Coronary artery (tissue), 2 donors: ENCODE results near the gene MAP6.
"Not testable (repeated sequence)": the region's sequence is repeated elsewhere in the genome, so short reads cannot be mapped to it uniquely, and the experiment has no call there.

Source experiments
- DNase-seq: peaks from one replicate; pipeline ENCODE4 v3.0.0-alpha.2; 2017; ENCODE audit warnings: low spot score
- H3K27ac ChIP-seq, 2 donors: fragments of 200-600 bp; sonication (generic); one replicate each; pipeline ENCODE4 v1.5.1; 2016 to 2019
- H3K4me3 ChIP-seq: fragments of 200-600 bp; sonication (generic); 2 replicates; pipeline ENCODE4 v1.5.1; 2016; ENCODE audit warnings: mild to moderate bottlenecking, moderate library complexity
- CTCF ChIP-seq: fragments of 200-600 bp; sonication (generic); IDR thresholded peaks from one replicate; pipeline ENCODE4 v1.5.1; 2019; ENCODE audit warnings: antibody characterized with exemption

MAP6 gene

DNA sequence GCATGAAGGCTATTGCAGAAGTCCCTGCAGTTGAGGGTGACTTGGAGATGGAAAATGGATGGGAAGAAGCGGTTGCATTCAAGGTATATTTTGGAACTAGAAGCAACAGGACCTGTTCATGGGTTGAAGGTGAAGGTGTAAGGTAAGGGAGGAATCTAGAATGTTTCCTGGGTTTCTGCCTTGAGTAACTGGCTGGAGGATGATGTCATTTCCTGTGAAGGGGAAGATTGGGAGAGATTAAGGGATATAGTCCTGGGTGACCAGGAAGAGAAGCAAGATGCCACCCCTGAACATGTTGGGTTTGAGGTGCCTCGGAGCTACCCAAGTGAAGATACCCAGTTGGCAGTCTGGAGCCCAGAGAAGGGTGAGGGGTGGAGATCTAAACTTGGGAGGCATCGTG is 36.7 kb upstream of the MAP6 start:
- Histone ChIP-seq H3K27ac (no peak overlapping the region), H3K4me3 (no peak overlapping the region)
- TF ChIP-seq CTCF, result no peak
- no peak for DNase-seq

DNA sequence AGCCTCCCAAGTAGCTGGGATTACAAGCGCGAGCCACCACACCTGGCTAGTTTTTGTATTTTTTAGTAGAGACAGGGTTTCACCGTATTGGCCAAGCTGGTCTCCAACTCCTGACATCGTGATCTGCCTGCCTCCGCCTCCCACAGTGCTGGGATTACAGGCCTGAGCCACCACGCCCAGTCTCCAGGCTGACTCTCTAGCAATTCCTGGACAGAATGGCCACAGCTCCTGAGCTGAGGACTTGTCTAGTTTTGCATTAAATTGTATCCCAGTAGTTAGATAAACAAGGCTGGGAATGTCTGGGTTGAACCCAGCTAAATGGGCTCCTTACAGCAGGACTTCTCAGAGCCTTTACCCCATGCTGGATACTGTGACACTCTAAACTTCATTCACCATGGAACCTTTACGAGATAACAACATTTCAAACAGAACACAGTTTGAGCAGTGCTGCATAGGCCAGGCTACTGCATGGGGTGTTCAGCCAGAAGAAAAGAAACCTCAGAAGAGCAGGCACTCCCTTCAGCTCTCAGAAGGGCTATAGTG is 34.9 kb upstream of the MAP6 start:
- DNase-seq, result no peak
- TF ChIP-seq CTCF, result no peak
- Histone ChIP-seq H3K4me3 (no peak overlapping the region), H3K27ac (no peak overlapping the region)

- no peak for TF ChIP-seq CTCF
- no peak for DNase-seq
- no peak overlapping the region for H3K4me3 ChIP-seq
These were observed 32.1 kb upstream of the MAP6 start for GRCh38 chr11:75700940-75701339.

DNA sequence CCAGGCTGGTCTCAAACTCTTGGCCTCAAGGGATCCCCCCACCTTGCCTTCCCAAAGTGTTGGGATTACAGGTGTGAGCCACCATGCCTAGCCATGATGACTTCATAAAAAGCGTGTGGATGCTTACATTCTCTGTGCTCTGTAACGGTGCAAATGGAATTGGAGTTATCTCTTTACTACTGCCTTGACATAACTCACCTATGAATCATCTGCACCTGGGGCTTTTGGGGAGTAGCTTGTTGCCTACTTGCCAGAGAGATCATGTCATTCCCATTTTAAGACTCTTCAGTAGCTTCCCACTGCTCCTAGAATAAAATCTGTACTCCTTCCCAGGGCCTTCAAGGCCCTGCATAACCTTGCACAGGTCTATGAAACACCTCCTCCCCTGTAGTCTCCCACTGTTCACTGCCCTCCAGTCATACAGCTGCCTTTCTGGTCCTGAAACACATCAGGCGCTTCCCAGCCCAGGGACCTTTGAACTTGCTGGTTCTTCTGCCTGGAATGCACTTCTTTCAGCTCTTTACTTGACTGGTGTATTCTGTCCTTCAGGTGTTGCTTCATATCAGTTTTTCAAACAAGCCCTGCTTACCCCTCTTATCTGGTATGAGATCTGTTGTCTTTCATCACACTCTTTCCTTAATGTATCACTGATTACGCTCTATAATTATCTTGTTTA is 29.2 kb upstream of the MAP6 start:
- DNase-seq, result no peak
- no peak for TF ChIP-seq CTCF
- Histone ChIP-seq H3K27ac (no peak overlapping the region), H3K4me3 (no peak overlapping the region)

More at GRCh38 chr11:75700940-75701339, 32.1 kb upstream of the MAP6 start:
- no peak overlapping the region for H3K27ac ChIP-seq

- H3K4me3 ChIP-seq, result no peak overlapping the region
These were observed 23.0 kb upstream of the MAP6 start for GRCh38 chr11:75691804-75692203.

DNA sequence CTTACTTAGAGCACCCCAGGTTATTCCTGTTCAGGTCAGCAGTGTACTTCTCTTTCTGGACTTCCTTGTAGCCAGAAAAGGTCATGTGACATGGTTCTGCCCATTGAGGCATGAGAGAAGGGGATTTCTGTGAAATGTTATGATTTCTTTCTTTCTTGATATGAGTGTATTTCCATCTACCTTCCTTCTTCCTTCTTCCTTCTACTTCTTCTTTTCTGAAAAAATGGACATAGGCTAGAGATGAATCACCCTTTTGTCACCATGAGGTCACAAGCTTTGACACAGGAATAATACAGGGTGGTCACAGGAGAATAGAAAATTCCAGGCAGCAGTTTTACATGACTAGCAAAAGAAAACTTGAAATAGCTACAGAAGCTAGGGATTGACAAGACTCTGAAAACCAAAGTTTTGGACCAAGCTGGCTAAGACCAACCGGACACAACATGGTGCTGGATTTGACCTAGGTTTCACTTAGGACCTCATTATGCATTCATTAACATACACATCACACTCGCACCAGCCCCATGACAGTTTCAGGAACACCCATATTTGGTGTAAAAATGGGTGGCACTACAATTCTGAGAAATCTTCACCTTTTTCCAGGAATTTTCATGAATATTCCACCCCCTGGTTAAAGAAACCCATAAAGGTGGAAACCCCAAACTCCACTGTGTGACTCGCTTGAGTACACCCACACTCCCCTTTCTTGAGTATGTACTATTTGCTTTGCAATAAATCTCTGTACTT is 21.2 kb upstream of the MAP6 start:
- H3K27ac ChIP-seq, result no peak overlapping the region
- no peak overlapping the region for H3K4me3 ChIP-seq
- DNase-seq, result no peak
- no peak for TF ChIP-seq CTCF

More at GRCh38 chr11:75691804-75692203, 23.0 kb upstream of the MAP6 start:
- no peak overlapping the region for H3K27ac ChIP-seq
- no peak for TF ChIP-seq CTCF
- DNase-seq, result no peak

DNA sequence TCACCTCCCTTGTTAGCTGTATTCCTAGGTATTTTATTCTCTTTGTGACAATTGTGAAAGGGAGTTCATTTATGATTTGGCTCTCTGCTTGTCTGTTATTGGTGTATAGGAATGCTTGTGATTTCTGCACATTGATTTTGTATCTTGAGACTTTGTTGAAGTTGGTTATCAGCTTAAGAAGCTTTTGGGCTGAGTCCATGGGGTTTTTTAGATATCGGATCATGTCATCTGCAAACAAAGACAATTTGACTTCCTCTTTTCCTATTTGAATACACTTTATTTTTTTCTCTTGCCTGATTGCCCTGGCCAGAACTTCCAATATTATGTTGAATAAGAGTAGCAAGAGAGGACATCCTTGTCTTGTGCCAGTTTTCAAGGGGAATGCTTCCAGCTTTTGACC is 15.0 kb upstream of the MAP6 start:
- not testable (repeated sequence) for H3K4me3 ChIP-seq, DNase-seq, H3K27ac ChIP-seq
